PC-9 (cell line): ENCODE data around the gene UFD1. TPM values are rescaled to one million over a fixed set of nuclear protein-coding genes. Genes with fewer than 3 reads are reported as not detected.

ENCODE experiments used
- Bru-seq: library from RNA; stranded (reverse); fragments of 400-500 nt; gene quantifications from one replicate; lab custom pipeline; 2021; lab: Mats Ljungman, UMichigan
- BruChase-seq, 2 experiments: library from RNA; stranded (reverse); fragments of 400-500 nt; gene quantifications; one replicate each; lab custom pipeline; 2021; lab: Mats Ljungman, UMichigan
- BruUV-seq: library from RNA; stranded (reverse); fragments of 400-500 nt; replicated peaks from 2 replicates; lab custom pipeline; 2021; lab: Mats Ljungman, UMichigan
- CTCF ChIA-PET: fragments of 300-600 bp; sonication (Branson Sonifier 250); formaldehyde crosslinking; loops from one replicate; lab custom pipeline; 2022; ENCODE audit warnings: antibody characterized with exemption; lab: Charles Lee
- POLR2A ChIA-PET: fragments of 300-600 bp; sonication (Branson Sonifier 250); formaldehyde crosslinking; loops from one replicate; lab custom pipeline; 2022; ENCODE audit warnings: antibody characterized with exemption; ENCODE audit not compliant: unreplicated experiment; lab: Charles Lee
- DNase-seq, 2 experiments: peaks; one replicate each; pipeline versions ENCODE4 v3.0.0 to v3.0.0-alpha.2; 2015 to 2022; ENCODE audit warnings: mixed read lengths in 1 of 2
- H2AFZ ChIP-seq: fragments of 200-600 bp; sonication (generic); 2 replicates; pipeline ENCODE4 v1.8.1; 2017; ENCODE audit warnings: antibody characterized with exemption
- H3F3A ChIP-seq: fragments of 200-600 bp; sonication (generic); 2 replicates; pipeline ENCODE4 v1.8.1; 2017; ENCODE audit warnings: antibody characterized with exemption, mild to moderate bottlenecking, low read depth; ENCODE audit not compliant: insufficient read depth
- H3K27ac ChIP-seq: fragments of 200-600 bp; sonication (generic); 2 replicates; pipeline ENCODE4 v1.6.1; 2016; ENCODE audit warnings: mixed run types
- H3K27me3 ChIP-seq: fragments of 200-600 bp; sonication (generic); 2 replicates; pipeline ENCODE4 v1.6.1; 2016; ENCODE audit warnings: low read depth, mixed run types; ENCODE audit not compliant: insufficient read depth
- H3K36me3 ChIP-seq: fragments of 200-600 bp; sonication (generic); 2 replicates; pipeline ENCODE4 v1.6.1; 2016; ENCODE audit warnings: low read depth, mixed run types
- H3K4me1 ChIP-seq: fragments of 200-600 bp; sonication (generic); replicated peaks from 2 replicates; pipeline ENCODE4 v1.6.1; 2016; ENCODE audit warnings: mixed run types; ENCODE audit not compliant: insufficient read depth
- H3K4me2 ChIP-seq: fragments of 200-600 bp; sonication (generic); 2 replicates; pipeline ENCODE4 v1.6.1; 2017; ENCODE audit warnings: mixed run types
- H3K4me3 ChIP-seq: fragments of 200-600 bp; sonication (generic); 2 replicates; pipeline ENCODE4 v1.6.1; 2016; ENCODE audit warnings: mixed run types
- H3K79me2 ChIP-seq: fragments of 200-600 bp; sonication (generic); 2 replicates; pipeline ENCODE4 v1.6.1; 2017; ENCODE audit warnings: low read depth, mixed run types
- H3K9me2 ChIP-seq: fragments of 200-600 bp; sonication (generic); 2 replicates; pipeline ENCODE4 v1.8.1; 2017; ENCODE audit warnings: mild to moderate bottlenecking; ENCODE audit not compliant: insufficient read depth
- H3K9me3 ChIP-seq: fragments of 200-600 bp; sonication (generic); 2 replicates; pipeline ENCODE4 v1.8.1; 2016; ENCODE audit warnings: low read depth; ENCODE audit not compliant: insufficient read depth
- H4K20me1 ChIP-seq: fragments of 200-600 bp; sonication (generic); 2 replicates; pipeline ENCODE4 v1.8.1; 2017; ENCODE audit not compliant: insufficient read depth
- EZH2 ChIP-seq: fragments of 200-600 bp; sonication (generic); IDR thresholded peaks from 2 replicates; pipeline ENCODE4 v1.8.0; 2017; ENCODE audit warnings: antibody characterized with exemption, low read depth
- intact Hi-C: fragments of 100-400 bp; cut with micrococcal nuclease; formaldehyde crosslinking; loops from one replicate; pipeline ENCODE4 v1.10.0; 2022; ENCODE audit not compliant: unreplicated experiment
- long read RNA-seq: library from polyadenylated mRNA; stranded (forward); transcript quantifications from one replicate; pipeline ENCODE4 v2.0.0, GENCODE V29; 2022
- total RNA-seq: library from RNA; stranded (reverse); gene quantifications from 2 replicates; pipeline ENCODE4 v1.2.3, GENCODE V29; 2021
- TF ChIP-seq, protein P1 (sequence below): fragments of 200-600 bp; sonication (generic); conservative IDR thresholded peaks from 2 replicates; pipeline ENCODE4 v1.6.1; 2017; ENCODE audit warnings: mixed run types, antibody characterized with exemption, mild to moderate bottlenecking, moderate library complexity

The UFD1 gene, protein sequence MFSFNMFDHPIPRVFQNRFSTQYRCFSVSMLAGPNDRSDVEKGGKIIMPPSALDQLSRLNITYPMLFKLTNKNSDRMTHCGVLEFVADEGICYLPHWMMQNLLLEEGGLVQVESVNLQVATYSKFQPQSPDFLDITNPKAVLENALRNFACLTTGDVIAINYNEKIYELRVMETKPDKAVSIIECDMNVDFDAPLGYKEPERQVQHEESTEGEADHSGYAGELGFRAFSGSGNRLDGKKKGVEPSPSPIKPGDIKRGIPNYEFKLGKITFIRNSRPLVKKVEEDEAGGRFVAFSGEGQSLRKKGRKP
- 41.6 and 66.9 TPM in 2 replicates for total RNA-seq
- Bru-seq, nascent RNA = percentile 76 among the genes with signal in this experiment
- BruChase-seq, experiment 1, labeled RNA remaining after a 2-hour chase = percentile 71 among the genes with signal in this experiment
- BruChase-seq, experiment 2, labeled RNA remaining after a 6-hour chase = percentile 81 among the genes with signal in this experiment
- long read RNA-seq, transcript UFD1-201 (12 exons, 1,814 nt) = major isoform, 132 of 171 reads
- long read RNA-seq, partial matches to known transcripts = 2 of 171 reads
- long read RNA-seq, other reads (novel, unspliced or antisense) = 37 of 171 reads

DNA sequence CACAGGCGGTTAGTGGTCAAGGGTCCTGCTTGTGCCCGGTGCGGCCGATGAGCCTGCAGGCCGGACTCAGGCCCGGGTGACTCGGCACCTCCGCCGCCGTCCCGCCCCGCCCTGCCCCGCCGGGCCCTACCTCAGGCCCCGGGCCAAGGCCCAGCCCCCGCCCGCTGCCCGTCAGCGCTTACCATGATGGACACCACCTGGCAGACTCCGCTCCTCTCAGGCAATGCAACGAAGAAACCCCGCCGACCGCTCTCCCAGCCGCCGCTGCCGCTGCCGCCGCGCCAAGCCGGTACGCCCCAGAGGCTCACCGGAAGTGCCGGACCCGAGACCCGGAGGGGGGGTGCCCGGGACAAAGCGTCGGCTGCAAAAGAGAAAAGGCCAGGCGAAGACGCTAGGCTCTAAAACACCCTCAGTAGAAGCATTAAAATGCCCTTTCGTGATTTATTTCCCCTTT lies at the start of gene UFD1:
Gene UFD1, minus strand, starts transcription at position 293 of the 454 bp plus-strand sequence. Its CDS starts 108 bp downstream, at position 185.
- ChIA-PET CTCF (interaction anchor here (0.5 to 1.5 kb wide), 2 partner anchors 334 to 1585 kb away, joined by 3 to 4 read pairs; partner anchors contain the start of gene ESS2), POLR2A (interaction anchor here (0.6 to 0.7 kb wide), 2 partner anchors 32 to 294 kb away, joined by 3 to 5 read pairs; no protein-coding TSS in a partner anchor)
- Histone ChIP-seq H3K36me3 (no peaks in the 10 kb centered on the region), H4K20me1 (peaks cover 22% of the 10 kb centered on the region), H3K9me2 (no peaks in the 10 kb centered on the region), H2AFZ (peak within 1 kb of the TSS; percentile 92), H3F3A (no peaks in the 10 kb centered on the region), H3K27ac (peak within 1 kb of the TSS; percentile 92), H3K4me1 (peaks cover 15% of the 10 kb centered on the region), H3K4me3 (peak within 1 kb of the TSS; percentile 75), H3K4me2 (peak within 1 kb of the TSS; percentile 96), H3K27me3 (no peaks in the 10 kb centered on the region), H3K9me3 (no peaks in the 10 kb centered on the region), H3K79me2 (peaks cover 48% of the 10 kb centered on the region)
- intact Hi-C loops = loop anchor here (2.0 to 10.0 kb wide), 3 partner anchors 153 to 300 kb away; partner anchors contain the start of genes CLTCL1 and SLC25A1
- BruUV-seq = no TSS peak
- TF ChIP-seq, protein P1, sequence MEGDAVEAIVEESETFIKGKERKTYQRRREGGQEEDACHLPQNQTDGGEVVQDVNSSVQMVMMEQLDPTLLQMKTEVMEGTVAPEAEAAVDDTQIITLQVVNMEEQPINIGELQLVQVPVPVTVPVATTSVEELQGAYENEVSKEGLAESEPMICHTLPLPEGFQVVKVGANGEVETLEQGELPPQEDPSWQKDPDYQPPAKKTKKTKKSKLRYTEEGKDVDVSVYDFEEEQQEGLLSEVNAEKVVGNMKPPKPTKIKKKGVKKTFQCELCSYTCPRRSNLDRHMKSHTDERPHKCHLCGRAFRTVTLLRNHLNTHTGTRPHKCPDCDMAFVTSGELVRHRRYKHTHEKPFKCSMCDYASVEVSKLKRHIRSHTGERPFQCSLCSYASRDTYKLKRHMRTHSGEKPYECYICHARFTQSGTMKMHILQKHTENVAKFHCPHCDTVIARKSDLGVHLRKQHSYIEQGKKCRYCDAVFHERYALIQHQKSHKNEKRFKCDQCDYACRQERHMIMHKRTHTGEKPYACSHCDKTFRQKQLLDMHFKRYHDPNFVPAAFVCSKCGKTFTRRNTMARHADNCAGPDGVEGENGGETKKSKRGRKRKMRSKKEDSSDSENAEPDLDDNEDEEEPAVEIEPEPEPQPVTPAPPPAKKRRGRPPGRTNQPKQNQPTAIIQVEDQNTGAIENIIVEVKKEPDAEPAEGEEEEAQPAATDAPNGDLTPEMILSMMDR = no peak
- no peak for TF ChIP-seq EZH2
- DNase-seq = peak; percentile 53 to 69

DNA sequence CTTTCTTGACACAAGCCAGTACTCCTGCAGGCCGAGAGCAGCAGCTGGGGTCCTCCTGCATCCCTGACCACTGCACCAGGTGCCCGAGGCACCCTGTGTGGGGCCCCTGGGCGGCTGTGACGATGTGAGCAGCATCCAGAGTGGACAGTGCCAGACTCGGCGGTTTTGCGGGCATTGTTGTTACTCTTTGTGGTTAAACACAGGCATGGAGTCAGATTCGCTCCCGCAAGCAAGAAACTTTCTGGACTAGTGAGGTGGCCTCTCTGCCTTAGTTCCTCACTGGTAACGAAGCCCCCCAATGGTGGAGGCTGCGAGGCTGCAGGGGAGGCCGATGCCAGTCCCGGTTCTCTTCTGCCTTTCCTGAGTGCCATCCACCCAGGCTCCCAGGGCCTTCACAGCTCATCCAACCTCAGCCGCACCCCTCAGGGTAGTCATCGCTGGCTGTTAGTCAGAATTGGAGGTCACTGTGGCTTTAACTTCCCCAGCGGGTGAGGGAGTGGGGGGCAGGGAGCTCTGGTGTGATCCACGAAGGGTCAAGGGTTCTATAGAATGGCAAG lies 48.9 kb upstream of the UFD1 start:
- Histone ChIP-seq H3K79me2 (no peaks in the 10 kb centered on the region), H2AFZ (no peak overlapping the region), H3F3A (no peaks in the 10 kb centered on the region), H3K4me1 (no peaks in the 10 kb centered on the region), H3K9me2 (no peaks in the 10 kb centered on the region), H3K4me3 (no peak overlapping the region), H3K36me3 (no peaks in the 10 kb centered on the region), H3K27me3 (no peaks in the 10 kb centered on the region), H3K27ac (no peak overlapping the region), H4K20me1 (no peaks in the 10 kb centered on the region), H3K9me3 (no peaks in the 10 kb centered on the region), H3K4me2 (no peak overlapping the region)
- ChIA-PET CTCF (no interaction called here), POLR2A (no interaction called here)
- TF ChIP-seq, protein P1 = no peak
- no peak for TF ChIP-seq EZH2
- BruUV-seq = no TSS peak
- intact Hi-C loops = no loop called here
- DNase-seq = no peak

DNA sequence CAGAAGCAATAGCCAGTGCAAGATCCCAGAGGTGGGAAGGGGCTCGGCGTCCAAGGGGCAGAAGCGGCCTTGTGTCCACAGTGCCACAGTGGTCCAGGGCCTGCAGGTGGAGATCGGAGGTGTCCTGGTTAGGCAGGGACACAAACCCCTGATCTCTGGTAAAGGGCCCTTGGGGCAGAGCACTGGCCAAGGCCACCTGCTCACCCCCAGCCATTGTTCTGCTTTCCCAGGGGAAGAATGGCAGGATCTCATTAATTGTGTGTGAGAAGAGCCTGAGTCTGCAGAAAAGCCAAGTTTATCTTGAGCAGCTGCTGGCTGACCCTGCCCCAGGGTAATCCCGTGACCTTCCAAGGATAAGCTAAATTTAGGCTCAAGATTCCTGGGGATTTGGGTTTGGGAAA lies 48.3 kb upstream of the UFD1 start:
- ChIA-PET POLR2A (no interaction called here), CTCF (no interaction called here)
- Histone ChIP-seq H3K36me3 (no peaks in the 10 kb centered on the region), H3F3A (no peaks in the 10 kb centered on the region), H3K4me3 (no peak overlapping the region), H3K79me2 (no peaks in the 10 kb centered on the region), H3K9me3 (no peaks in the 10 kb centered on the region), H2AFZ (no peak overlapping the region), H3K4me1 (no peaks in the 10 kb centered on the region), H3K4me2 (no peak overlapping the region), H4K20me1 (no peaks in the 10 kb centered on the region), H3K9me2 (no peaks in the 10 kb centered on the region), H3K27me3 (no peaks in the 10 kb centered on the region), H3K27ac (no peak overlapping the region)
- no peak for TF ChIP-seq EZH2
- TF ChIP-seq, protein P1 = no peak
- intact Hi-C loops = no loop called here
- no peak for DNase-seq
- BruUV-seq = no TSS peak
